Common myeloid progenitor, CD34-positive (primary cell): Measurements from ENCODE around the gene TMEM240.
A peak's percentile ranks its signal among the peaks of the same experiment; 100 is the strongest.

ENCODE experiments used
- CTCF ChIA-PET: fragments of 350-600 bp; sonication (Branson Sonifier 250); formaldehyde crosslinking; loops from one replicate; lab custom pipeline; 2021; ENCODE audit warnings: antibody characterized with exemption; lab: Charles Lee
- POLR2A ChIA-PET: fragments of 350-600 bp; sonication (Branson Sonifier 250); formaldehyde crosslinking; loops from one replicate; lab custom pipeline; 2021; ENCODE audit warnings: antibody characterized with exemption; lab: Charles Lee
- DNase-seq, 3 donors: peaks; one replicate each; pipeline versions ENCODE4 v3.0.0 to v3.0.0-alpha.2; 2013
- H3K27ac ChIP-seq, 2 experiments: 1 replicate in 1 of 2; 2 replicates in 1 of 2; pipeline ENCODE4 v1.7.0; 2013; ENCODE audit warnings: inconsistent platforms in 2 of 2, low read length in 2 of 2, mild to moderate bottlenecking in 2 of 2, low read depth in 1 of 2, moderate library complexity in 1 of 2; ENCODE audit not compliant: severe bottlenecking in 2 of 2, insufficient read depth in 1 of 2, poor library complexity in 1 of 2
- H3K27me3 ChIP-seq, 5 experiments: replicated peaks in 2 of 5; 1 replicate in 3 of 5; 2 replicates in 2 of 5; pipeline versions ENCODE4 v1.6.1 to v1.7.0; 2013; ENCODE audit warnings: low read length in 4 of 5, mild to moderate bottlenecking in 2 of 5, moderate library complexity in 2 of 5, inconsistent platforms in 1 of 5; ENCODE audit not compliant: insufficient read depth in 5 of 5, control insufficient read depth in 4 of 5
- H3K36me3 ChIP-seq, 4 experiments: 1 replicate in 2 of 4; 2 replicates in 2 of 4; pipeline versions ENCODE4 v1.6.1 to v1.7.0; 2013; ENCODE audit warnings: low read length in 3 of 4, control low read depth in 1 of 4, mild to moderate bottlenecking in 1 of 4; ENCODE audit not compliant: control insufficient read depth in 4 of 4, insufficient read depth in 4 of 4
- H3K4me1 ChIP-seq, 4 experiments: 1 replicate in 3 of 4; 2 replicates in 1 of 4; pipeline versions ENCODE4 v1.6.1 to v1.7.1; 2013; ENCODE audit warnings: low read length in 3 of 4, mild to moderate bottlenecking in 3 of 4, control low read depth in 1 of 4, inconsistent platforms in 1 of 4, moderate library complexity in 1 of 4; ENCODE audit not compliant: control insufficient read depth in 4 of 4, insufficient read depth in 4 of 4; ENCODE audit errors: control extremely low read depth in 1 of 4
- H3K4me3 ChIP-seq, 7 experiments: 1 replicate in 4 of 7; 2 replicates in 3 of 7; pipeline versions ENCODE4 v1.5.1 to v1.7.0; 2013; ENCODE audit warnings: mild to moderate bottlenecking in 7 of 7, low read length in 6 of 7, moderate library complexity in 6 of 7, inconsistent platforms in 2 of 7, low read depth in 2 of 7, control low read depth in 1 of 7; ENCODE audit not compliant: insufficient read depth in 4 of 7, control insufficient read depth in 1 of 7; ENCODE audit errors: extremely low read depth in 1 of 7
- H3K9me3 ChIP-seq, 5 experiments: 1 replicate in 4 of 5; 2 replicates in 1 of 5; pipeline versions ENCODE4 v1.6.1 to v1.7.1; 2013; ENCODE audit warnings: low read length in 4 of 5, mild to moderate bottlenecking in 2 of 5, inconsistent platforms in 1 of 5, low read depth in 1 of 5, moderate library complexity in 1 of 5; ENCODE audit not compliant: control insufficient read depth in 4 of 5, insufficient read depth in 2 of 5; ENCODE audit errors: control extremely low read depth in 1 of 5
- WGBS: methylation state at CpG from one replicate; pipeline ENCODE4 v1.1.5; 2013; ENCODE audit not compliant: insufficient coverage; 5-methylcytosine and 5-hydroxymethylcytosine counted together

TMEM240 gene

DNA sequence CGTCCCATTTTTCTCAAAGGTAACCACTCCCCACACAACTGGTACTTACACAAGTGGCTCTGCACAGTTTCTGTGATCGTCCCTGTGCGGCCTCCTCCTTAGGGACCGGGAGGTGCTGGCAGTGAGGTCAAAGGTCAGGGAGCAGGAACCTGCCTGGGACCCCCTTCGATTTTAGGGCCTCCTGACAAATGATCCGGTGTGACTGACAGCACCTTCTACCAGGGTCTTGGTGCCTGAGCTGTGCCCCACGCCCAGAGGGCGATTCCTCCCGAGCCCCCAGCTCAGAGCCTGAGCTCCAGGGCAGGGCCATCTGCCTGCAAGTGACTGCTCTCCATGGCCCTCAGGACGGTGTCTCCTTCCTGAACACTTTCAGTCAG is 11.8 kb upstream of the TMEM240 start:
- ChIA-PET CTCF (no interaction called here), POLR2A (no interaction called here)
- Histone ChIP-seq H3K36me3 (peaks cover 0 to 46% (median 9%) of the 10 kb centered on the region in 4 experiments), H3K9me3 (no peaks in the 10 kb centered on the region), H3K27ac (no peak overlapping the region), H3K4me3 (no peak overlapping the region), H3K4me1 (no peaks in the 10 kb centered on the region), H3K27me3 (no peaks in the 10 kb centered on the region)
- no peak for DNase-seq
- 98% methylated on average over 10 of the region's 10 CpGs for WGBS

DNA sequence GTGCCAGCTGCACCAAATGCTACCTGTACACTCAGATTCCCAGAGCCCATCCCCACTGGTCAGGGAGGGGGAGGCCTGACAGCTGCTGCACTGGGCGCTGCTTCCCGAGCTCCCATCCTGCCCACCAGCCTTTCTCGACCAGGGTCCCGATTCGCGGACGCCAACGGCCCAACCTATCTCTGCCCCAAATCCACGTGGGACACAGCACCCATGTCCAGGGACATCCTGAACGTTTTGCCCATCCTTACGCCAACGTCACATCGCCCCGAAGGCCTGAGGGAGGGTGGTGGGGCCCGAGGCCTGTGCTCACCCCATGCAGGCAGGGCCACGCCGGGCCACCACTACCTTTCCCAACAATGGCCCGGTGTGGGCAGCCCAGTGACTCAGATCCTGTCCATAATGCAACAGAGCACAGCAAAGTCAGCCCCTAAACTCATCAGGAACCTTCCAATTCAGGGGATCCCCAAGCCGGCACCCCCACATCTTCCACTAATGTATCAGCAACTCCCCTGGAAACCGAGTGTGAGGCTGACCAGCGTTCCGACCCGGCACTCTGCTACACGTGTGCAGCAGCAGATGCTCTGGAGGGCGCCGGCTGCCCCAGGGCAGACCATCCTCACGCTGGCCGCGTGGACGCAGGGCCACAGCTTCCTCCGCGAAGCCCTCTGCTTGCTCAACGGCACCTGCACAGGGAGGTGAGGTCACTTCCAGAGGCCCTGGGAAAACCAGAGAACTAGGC is 11.3 kb upstream of the TMEM240 start:
- CTCF ChIA-PET = interaction anchor here (0.8 to 1.6 kb wide), 2 partner anchors 10 to 26 kb away, joined by 3 to 4 read pairs; no protein-coding TSS in a partner anchor
- DNase-seq = no peak
- Histone ChIP-seq H3K4me3 (no peak overlapping the region), H3K9me3 (no peaks in the 10 kb centered on the region), H3K36me3 (peaks cover 0 to 48% (median 7%) of the 10 kb centered on the region in 4 experiments), H3K27ac (peak overlapping the region in 1 of 2 experiments; percentile 33), H3K27me3 (no peaks in the 10 kb centered on the region), H3K4me1 (no peaks in the 10 kb centered on the region)
- POLR2A ChIA-PET = no interaction called here
- 96% methylated on average over 32 of the region's 33 CpGs for WGBS

DNA sequence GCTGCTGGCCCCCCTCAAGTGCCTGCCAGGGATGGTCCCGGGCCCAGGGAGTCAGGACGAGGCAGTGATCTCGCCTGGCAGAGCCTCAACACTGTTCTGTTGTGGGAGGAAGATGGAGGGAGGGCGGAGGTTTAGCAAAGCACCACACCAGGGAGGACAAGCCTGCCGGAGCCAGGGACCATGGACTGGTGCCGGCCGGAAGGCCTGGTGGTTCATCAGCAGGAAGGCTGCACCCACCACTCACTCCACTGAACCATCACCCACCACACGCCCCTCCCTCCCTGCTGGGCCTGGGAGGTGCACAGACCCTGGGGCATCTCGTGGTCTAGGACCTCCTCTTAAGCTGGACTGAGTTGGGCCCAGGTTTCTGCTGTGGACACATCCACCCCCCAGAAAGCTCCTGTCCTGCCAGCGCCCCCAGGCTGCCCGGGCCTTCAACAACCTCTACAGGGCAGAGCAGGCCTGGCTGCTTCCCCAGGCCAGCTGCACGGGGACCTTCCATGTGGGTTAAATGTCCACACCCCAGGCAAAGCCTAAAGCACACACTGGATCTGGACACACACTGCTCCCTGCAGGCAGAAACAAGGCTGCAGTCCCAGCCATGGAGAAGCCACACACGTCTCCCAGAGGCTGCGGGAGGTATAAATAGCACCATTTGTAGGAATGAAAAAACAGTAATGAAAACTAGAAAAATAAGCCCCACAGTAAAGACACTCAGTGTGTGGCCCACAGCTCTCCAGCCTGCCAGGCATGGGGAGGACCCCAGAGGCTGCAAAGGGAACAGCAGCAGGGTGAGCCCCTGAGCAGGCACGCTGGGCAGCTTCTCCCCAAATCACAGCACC is 10.4 kb upstream of the TMEM240 start:
- POLR2A ChIA-PET = no interaction called here
- Histone ChIP-seq H3K9me3 (no peaks in the 10 kb centered on the region), H3K27ac (no peak overlapping the region), H3K36me3 (peaks cover 0 to 48% (median 6%) of the 10 kb centered on the region in 4 experiments), H3K4me3 (no peak overlapping the region), H3K27me3 (no peaks in the 10 kb centered on the region), H3K4me1 (no peaks in the 10 kb centered on the region)
- CTCF ChIA-PET = interaction anchor here (0.5 to 1.6 kb wide), 4 partner anchors 9 to 46 kb away, joined by 3 to 6 read pairs (median 4); no protein-coding TSS in a partner anchor
- 93% methylated on average over 11 of the region's 15 CpGs for WGBS
- DNase-seq = peak in 2 of 3 donors; percentile 36 to 44

DNA sequence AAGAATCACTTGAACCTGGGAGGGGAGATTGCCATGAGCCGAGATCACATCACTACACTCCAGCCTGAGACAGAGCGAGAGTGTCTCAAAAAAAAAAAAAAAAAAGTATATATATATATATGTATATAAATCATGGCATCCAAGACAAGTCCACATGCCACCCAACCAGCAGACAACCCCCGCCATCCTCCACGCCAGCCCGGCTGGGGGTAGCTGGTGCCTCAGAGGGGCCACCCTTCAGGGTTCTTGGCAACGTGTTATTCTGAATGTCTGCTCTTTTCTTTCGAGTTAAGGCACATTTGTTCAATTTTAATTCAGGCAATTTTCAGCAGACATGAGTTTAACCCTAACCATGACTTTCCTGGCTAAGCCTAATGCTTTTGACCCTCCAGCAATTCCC is 9.7 kb upstream of the TMEM240 start:
- Histone ChIP-seq H3K9me3 (no peaks in the 10 kb centered on the region), H3K36me3 (peaks cover 0 to 46% (median 4%) of the 10 kb centered on the region in 4 experiments), H3K4me1 (no peaks in the 10 kb centered on the region), H3K27me3 (no peaks in the 10 kb centered on the region), H3K4me3 (no peak overlapping the region), H3K27ac (no peak overlapping the region)
- CTCF ChIA-PET = interaction anchor here (1.2 kb wide), 1 partner anchor 45 kb away, joined by 6 read pairs; no protein-coding TSS in a partner anchor
- DNase-seq = no peak
- WGBS = 96% methylated on average over 5 of the region's 7 CpGs
- POLR2A ChIA-PET = no interaction called here

DNA sequence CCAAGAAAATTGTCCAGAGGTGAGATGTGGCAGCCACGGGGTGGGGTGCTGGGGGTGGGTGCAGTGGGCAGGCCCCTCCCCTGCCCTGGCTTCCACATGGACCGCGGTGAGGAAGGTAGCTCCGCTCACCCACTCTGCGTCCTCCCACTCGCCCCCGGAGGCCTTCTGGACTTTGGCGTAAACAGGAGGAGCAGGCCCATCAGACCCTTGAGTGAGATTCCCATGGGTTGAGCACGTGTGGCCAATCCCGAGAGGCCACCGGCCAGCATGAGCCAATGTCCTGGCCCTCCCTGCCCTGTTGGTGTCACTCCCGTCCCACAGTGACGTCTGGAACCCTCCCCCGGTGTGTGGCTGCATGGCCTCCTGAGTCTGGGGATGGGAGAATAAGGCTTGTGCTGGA is 8.2 kb upstream of the TMEM240 start:
- H3K4me1 ChIP-seq = no peaks in the 10 kb centered on the region
- no peak overlapping the region for H3K4me3 ChIP-seq
- 95% methylated on average over 13 of the region's 14 CpGs for WGBS
- no peaks in the 10 kb centered on the region for H3K27me3 ChIP-seq
- ChIA-PET CTCF (interaction anchor here (1.5 kb wide), 1 partner anchor 11 kb away, joined by 3 read pairs; no protein-coding TSS in a partner anchor), POLR2A (no interaction called here)
- no peaks in the 10 kb centered on the region for H3K9me3 ChIP-seq
- DNase-seq = no peak
- no peak overlapping the region for H3K27ac ChIP-seq
- H3K36me3 ChIP-seq = peaks cover 0 to 46% (median 5%) of the 10 kb centered on the region in 4 experiments

DNA sequence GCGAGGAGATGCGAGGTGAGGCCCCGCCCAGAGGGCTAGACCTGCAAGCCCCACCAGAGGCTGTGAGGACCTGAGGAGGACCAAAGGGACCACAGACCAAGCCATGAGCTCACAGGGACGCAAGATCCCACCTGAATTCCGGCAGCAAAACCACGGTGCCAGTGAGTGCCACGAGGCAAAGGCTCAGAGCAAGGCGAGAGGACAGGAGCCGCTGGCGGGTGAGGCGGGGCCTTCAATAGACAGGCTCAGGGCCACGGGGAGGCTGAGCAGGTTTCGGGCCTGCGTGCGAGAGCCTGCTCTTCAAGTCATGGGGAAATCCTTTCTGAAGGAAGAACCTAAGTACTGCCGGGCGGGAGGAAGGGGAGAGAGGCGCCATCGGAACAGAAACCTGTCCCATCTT is 7.1 kb upstream of the TMEM240 start:
- H3K36me3 ChIP-seq = peaks cover 0 to 54% (median 12%) of the 10 kb centered on the region in 4 experiments
- H3K4me3 ChIP-seq = no peak overlapping the region
- POLR2A ChIA-PET = no interaction called here
- no peaks in the 10 kb centered on the region for H3K27me3 ChIP-seq
- CTCF ChIA-PET = interaction anchor here (1.6 kb wide), 1 partner anchor 11 kb away, joined by 3 read pairs; no protein-coding TSS in a partner anchor
- WGBS = 97% methylated on average over 19 of the region's 19 CpGs
- H3K27ac ChIP-seq = no peak overlapping the region
- H3K4me1 ChIP-seq = no peaks in the 10 kb centered on the region
- H3K9me3 ChIP-seq = no peaks in the 10 kb centered on the region
- DNase-seq = no peak
